NCI-H187 (cell line): ENCODE measurements around the gene RNF14.

Experiments
- DNase-seq, 2 experiments: peaks; one replicate each; lab custom pipeline; 2025; lab: John Stamatoyannopoulos, UW

Gene RNF14

GRCh38 chr5:141948812-141949211 is 20.1 kb upstream of the RNF14 start:
- DNase-seq: no peak

GRCh38 chr5:141949511-141949910 is 19.4 kb upstream of the RNF14 start:
- no peak for DNase-seq

- no peak for DNase-seq
Observed at GRCh38 chr5:141950207-141951005, 18.5 kb upstream of the RNF14 start.

GRCh38 chr5:141951332-141951781 is 17.5 kb upstream of the RNF14 start:
- no peak for DNase-seq

- DNase-seq: no peak
Observed at GRCh38 chr5:141952020-141952419, 16.9 kb upstream of the RNF14 start.

GRCh38 chr5:141954194-141954593 is 14.7 kb upstream of the RNF14 start:
- DNase-seq: no peak

- DNase-seq: no peak
Observed at GRCh38 chr5:141957367-141957996, 11.4 kb upstream of the RNF14 start.

- DNase-seq: no peak
Observed at GRCh38 chr5:141958113-141958512, 10.8 kb upstream of the RNF14 start, which contains the start of gene PCDH12. TSS of gene PCDH12 (minus strand) at chr5:141958202. CDS start at chr5:141957851, 351 bp downstream.

- no peak for DNase-seq
Observed at GRCh38 chr5:141958546-141959172, 10.2 kb upstream of the RNF14 start.

GRCh38 chr5:141960018-141960417 is 8.9 kb upstream of the RNF14 start:
- DNase-seq: no peak

GRCh38 chr5:141960449-141961323 is 8.2 kb upstream of the RNF14 start:
- DNase-seq: peak; percentile 55 to 67

- no peak for DNase-seq
Observed at GRCh38 chr5:141961466-141961865, 7.4 kb upstream of the RNF14 start.

GRCh38 chr5:141963701-141964100 is 5.2 kb upstream of the RNF14 start:
- DNase-seq: no peak

GRCh38 chr5:141965071-141965470 is 3.8 kb upstream of the RNF14 start:
- DNase-seq: no peak

- no peak for DNase-seq
Observed at GRCh38 chr5:141966275-141966962, 2.5 kb upstream of the RNF14 start.

GRCh38 chr5:141966963-141967333 is 2.0 kb upstream of the RNF14 start:
- DNase-seq: no peak

GRCh38 chr5:141969783-141970771 is 1.2 kb downstream of the RNF14 start:
- no peak for DNase-seq

- DNase-seq: no peak
Observed at GRCh38 chr5:141973871-141974595, 5.1 kb downstream of the RNF14 start.

GRCh38 chr5:141976176-141976575 is 7.3 kb downstream of the RNF14 start:
- DNase-seq: no peak
